DND-41 (cell line): Measurements from ENCODE around the gene RNF111.

Experiments used
- CTCF ChIP-seq: IDR thresholded peaks from 2 replicates; pipeline ENCODE4 v1.5.1; 2012; ENCODE audit warnings: borderline replicate concordance, low read length, moderate library complexity, mild to moderate bottlenecking; ENCODE audit not compliant: poor library complexity, severe bottlenecking; ENCODE audit errors: extremely low read depth
- EZH2 ChIP-seq: IDR thresholded peaks from 3 replicates; pipeline ENCODE4 v1.6.1; 2012; ENCODE audit warnings: borderline replicate concordance, low read depth, mild to moderate bottlenecking, moderate library complexity, low read length, inconsistent platforms; ENCODE audit not compliant: severe bottlenecking

- no peak for TF ChIP-seq CTCF
- no peak for TF ChIP-seq EZH2
Measured at GRCh38 chr15:59051873-59052861, 64.7 kb downstream of the RNF111 start.
